Measurements from ENCODE around the gene DNLZ. TPM values are rescaled to one million over a fixed set of nuclear protein-coding genes. Genes with fewer than 3 reads are reported as not detected.

The DNLZ gene
- total RNA-seq, 1 donor from 2014 or later, result 17.4 TPM

DNA sequence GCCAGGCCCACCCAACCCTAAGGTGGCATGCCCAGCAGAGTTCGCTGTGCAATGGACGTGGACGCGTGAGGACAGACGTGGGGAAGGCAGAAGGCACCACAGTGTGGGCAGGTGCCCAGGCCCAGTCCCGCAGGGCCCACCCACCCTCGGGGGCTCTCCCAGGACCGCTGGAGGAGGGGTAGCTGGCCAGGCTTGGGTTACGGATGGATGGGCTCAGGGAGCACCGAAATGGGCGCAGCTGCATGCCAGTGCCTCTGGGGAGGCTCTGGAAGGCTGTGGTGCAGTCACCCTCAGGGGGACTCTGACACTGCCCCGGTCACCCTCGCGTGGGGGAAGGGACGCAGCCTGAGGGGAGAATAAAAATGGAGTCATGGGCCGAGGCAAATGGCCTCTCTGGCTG, 45.8 kb downstream of the DNLZ start:
- DNase-seq (ENCODE audit: low read depth), result no peak

DNA sequence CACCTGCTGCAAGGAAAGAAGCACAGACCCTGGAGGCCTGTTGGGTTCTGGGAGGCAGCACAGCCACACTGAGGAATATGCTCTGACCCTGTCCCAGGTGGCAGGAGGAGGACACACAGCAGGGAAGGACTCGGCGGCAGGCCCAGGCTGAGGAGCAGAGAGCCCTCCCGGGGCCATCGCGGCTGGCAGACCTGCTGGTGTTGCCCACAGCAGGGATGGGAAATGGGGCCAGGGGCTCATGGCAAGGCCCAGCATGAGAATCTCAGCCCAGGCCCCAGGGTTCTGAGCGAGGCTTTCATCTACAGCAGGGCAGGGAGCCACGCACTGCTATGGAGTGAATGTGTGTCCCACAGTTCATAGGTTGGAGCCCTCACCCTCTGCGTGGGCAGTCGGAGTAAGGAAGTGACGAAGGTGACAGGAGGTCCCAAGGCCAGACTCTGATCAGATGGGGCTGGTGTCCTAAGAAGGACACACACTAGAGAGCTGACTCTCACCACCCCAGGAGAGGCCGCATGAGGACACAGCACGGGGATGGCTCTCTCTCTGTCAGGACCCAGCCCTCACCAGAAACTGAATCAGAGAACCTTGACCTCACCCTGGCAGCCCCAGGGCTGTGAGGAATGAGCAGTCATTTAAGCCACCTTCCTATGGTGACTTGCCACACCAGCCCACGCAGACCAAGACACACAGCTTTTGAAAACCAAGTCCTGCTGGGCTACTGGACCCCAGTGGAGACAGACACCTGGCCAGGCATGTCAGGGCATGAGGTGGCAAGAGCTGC, 46.5 kb downstream of the DNLZ start:
- Histone ChIP-seq H3K36me3 (ENCODE audit: control insufficient read depth, insufficient read depth, low read length) (no peaks in the 10 kb centered on the region), H3K27me3 (ENCODE audit: control insufficient read depth, insufficient read depth, low read length) (no peaks in the 10 kb centered on the region), H3K4me3 (ENCODE audit: low read depth, low read length) (no peak overlapping the region)
- FAIRE-seq, result no peak
- DNase-seq (ENCODE audit: low read depth), result peak; percentile 12
- TF ChIP-seq, protein P1, sequence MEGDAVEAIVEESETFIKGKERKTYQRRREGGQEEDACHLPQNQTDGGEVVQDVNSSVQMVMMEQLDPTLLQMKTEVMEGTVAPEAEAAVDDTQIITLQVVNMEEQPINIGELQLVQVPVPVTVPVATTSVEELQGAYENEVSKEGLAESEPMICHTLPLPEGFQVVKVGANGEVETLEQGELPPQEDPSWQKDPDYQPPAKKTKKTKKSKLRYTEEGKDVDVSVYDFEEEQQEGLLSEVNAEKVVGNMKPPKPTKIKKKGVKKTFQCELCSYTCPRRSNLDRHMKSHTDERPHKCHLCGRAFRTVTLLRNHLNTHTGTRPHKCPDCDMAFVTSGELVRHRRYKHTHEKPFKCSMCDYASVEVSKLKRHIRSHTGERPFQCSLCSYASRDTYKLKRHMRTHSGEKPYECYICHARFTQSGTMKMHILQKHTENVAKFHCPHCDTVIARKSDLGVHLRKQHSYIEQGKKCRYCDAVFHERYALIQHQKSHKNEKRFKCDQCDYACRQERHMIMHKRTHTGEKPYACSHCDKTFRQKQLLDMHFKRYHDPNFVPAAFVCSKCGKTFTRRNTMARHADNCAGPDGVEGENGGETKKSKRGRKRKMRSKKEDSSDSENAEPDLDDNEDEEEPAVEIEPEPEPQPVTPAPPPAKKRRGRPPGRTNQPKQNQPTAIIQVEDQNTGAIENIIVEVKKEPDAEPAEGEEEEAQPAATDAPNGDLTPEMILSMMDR (IDR thresholded peaks at IDR 0.05; ENCODE audit: insufficient read depth, low read length, severe bottlenecking), result no peak

More for the DNA sequence above, 45.8 kb downstream of the DNLZ start:
- TF ChIP-seq, protein P1 (IDR thresholded peaks at IDR 0.05; ENCODE audit: insufficient read depth, low read length, severe bottlenecking), result no peak
- FAIRE-seq, result no peak
- no peak overlapping the region for H3K4me3 ChIP-seq (ENCODE audit: low read depth, low read length)
- no peaks in the 10 kb centered on the region for H3K27me3 ChIP-seq (ENCODE audit: control insufficient read depth, insufficient read depth, low read length)
- no peaks in the 10 kb centered on the region for H3K36me3 ChIP-seq (ENCODE audit: control insufficient read depth, insufficient read depth, low read length)

DNA sequence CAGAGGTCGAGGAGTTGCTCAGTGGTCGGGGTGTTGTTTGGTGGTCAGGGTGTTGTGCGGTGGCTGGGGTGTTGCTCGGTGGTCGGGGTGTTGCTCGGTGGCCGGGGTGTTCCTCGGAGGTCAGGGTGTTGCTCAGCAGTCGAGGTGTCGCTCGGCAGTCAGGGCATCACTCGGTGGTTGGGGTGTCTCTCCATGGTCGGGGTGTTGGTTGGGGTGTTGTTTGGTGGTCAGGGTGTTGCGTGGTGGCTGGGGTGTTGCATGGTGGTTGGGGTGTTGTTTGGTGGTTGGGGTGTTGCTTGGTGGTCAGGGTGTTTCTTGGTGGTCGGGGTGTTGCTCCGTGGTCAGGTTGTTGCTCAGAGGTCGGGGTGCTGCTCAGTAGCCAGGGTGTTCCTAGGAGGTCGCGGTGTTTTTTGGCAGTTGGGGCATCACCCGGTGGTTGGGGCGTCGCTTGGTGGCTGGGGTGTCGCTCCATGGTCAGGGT, 47.2 kb downstream of the DNLZ start:
- Histone ChIP-seq H3K27me3 (ENCODE audit: control insufficient read depth, insufficient read depth, low read length) (no peaks in the 10 kb centered on the region), H3K4me3 (ENCODE audit: low read depth, low read length) (no peak overlapping the region), H3K36me3 (ENCODE audit: control insufficient read depth, insufficient read depth, low read length) (no peaks in the 10 kb centered on the region)
- DNase-seq (ENCODE audit: low read depth) (no peak), FAIRE-seq (no peak)
- TF ChIP-seq, protein P1 (IDR thresholded peaks at IDR 0.05; ENCODE audit: insufficient read depth, low read length, severe bottlenecking), result no peak

DNA sequence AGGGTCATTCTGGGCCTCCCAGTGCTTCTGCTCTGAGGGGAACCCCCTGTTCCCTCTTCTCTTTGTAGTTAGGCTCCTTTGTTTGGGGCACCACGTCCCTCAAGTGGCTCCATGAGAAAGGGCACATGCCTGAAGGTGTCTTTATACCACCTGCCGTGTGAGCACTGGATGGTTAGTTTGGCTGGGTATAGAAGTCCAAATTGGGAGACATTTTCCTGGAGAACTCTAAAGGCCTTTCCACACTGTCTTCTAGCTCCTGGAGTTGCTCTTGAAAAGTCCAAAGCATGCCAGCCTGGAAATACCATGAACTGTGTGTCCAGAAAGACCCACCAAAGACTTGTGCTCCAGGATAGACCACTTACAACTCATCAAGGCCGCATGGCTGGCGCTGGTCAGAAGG, 48.6 kb downstream of the DNLZ start:
- Histone ChIP-seq H3K36me3 (ENCODE audit: control insufficient read depth, insufficient read depth, low read length) (no peaks in the 10 kb centered on the region), H3K4me3 (ENCODE audit: low read depth, low read length) (no peak overlapping the region), H3K27me3 (ENCODE audit: control insufficient read depth, insufficient read depth, low read length) (no peaks in the 10 kb centered on the region)
- FAIRE-seq, result no peak
- TF ChIP-seq, protein P1 (IDR thresholded peaks at IDR 0.05; ENCODE audit: insufficient read depth, low read length, severe bottlenecking), result no peak
- no peak for DNase-seq (ENCODE audit: low read depth)

DNA sequence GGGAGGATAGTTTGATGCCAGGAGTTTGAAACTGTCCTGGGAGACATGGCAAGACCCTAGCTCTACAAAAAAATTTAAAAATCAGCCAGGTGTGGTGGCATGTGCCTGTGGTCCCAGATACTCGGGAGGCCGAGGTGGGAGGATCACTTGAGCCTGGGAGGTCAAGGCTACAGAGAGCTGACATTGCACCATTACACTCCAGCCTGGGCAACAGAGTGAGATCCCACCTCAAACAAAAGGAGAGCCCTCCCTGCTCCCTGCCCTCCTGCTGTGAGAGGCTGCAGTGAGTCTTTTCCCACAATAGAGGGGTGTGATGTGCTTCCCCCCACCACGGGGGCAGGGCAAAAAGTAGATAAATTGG, 49.5 kb downstream of the DNLZ start:
- H3K4me3 ChIP-seq (ENCODE audit: low read depth, low read length), result no peak overlapping the region
- TF ChIP-seq, protein P1 (IDR thresholded peaks at IDR 0.05; ENCODE audit: insufficient read depth, low read length, severe bottlenecking), result no peak
- no peak for DNase-seq (ENCODE audit: low read depth)
- FAIRE-seq, result no peak
- no peaks in the 10 kb centered on the region for H3K36me3 ChIP-seq (ENCODE audit: control insufficient read depth, insufficient read depth, low read length)
- no peaks in the 10 kb centered on the region for H3K27me3 ChIP-seq (ENCODE audit: control insufficient read depth, insufficient read depth, low read length)

Data from bronchial epithelial cell (primary cell).